IgD-negative memory B cell (primary cell): Measurements from ENCODE around the gene ANKRD9. TPM values are rescaled to one million over a fixed set of nuclear protein-coding genes. Genes with fewer than 3 reads are reported as not detected.

Experiments used
- H3K27ac Mint-ChIP-seq, 3 donors: one replicate each; pipeline ENCODE4 v1.8.0; 2020 to 2022; ENCODE audit warnings: mild to moderate bottlenecking in 3 of 3, mixed read lengths in 3 of 3, moderate library complexity in 1 of 3
- H3K27me3 Mint-ChIP-seq: one replicate; pipeline ENCODE4 v1.8.0; 2021; ENCODE audit warnings: mixed read lengths
- H3K36me3 Mint-ChIP-seq: one replicate; pipeline ENCODE4 v1.8.0; 2020; ENCODE audit warnings: mild to moderate bottlenecking, mixed read lengths
- H3K4me1 Mint-ChIP-seq, 3 donors: one replicate each; pipeline ENCODE4 v1.8.0; 2020 to 2022; ENCODE audit warnings: mixed read lengths in 3 of 3, mild to moderate bottlenecking in 1 of 3
- H3K4me3 Mint-ChIP-seq, 4 donors: one replicate each; pipeline ENCODE4 v1.8.0; 2020 to 2022; ENCODE audit warnings: mild to moderate bottlenecking in 4 of 4, mixed read lengths in 4 of 4, moderate library complexity in 3 of 4
- H3K9me3 Mint-ChIP-seq, 3 donors: one replicate each; pipeline ENCODE4 v1.8.0; 2020 to 2021; ENCODE audit warnings: mixed read lengths in 3 of 3, mild to moderate bottlenecking in 1 of 3
- polyA plus RNA-seq: library from polyadenylated mRNA; unstranded; fragments of 300-500 nt; fragmentation: Illumina TruSeq; gene quantifications from one replicate; pipeline ENCODE4 v1.2.3, GENCODE V29; 2021

The ANKRD9 gene
- polyA plus RNA-seq, 1 donor from 2014 or later: 0.93 TPM

GRCh38 chr14:102462391-102462790 lies 47.2 kb downstream of the ANKRD9 start:
- Mint-ChIP-seq H3K36me3 (peaks cover 5% of the 10 kb centered on the region), H3K4me3 (no peak overlapping the region), H3K27me3 (no peaks in the 10 kb centered on the region), H3K9me3 (no peaks in the 10 kb centered on the region), H3K27ac (no peak overlapping the region), H3K4me1 (peaks cover 0 to 3% (median 0%) of the 10 kb centered on the region in 3 donors)

GRCh38 chr14:102461490-102462338 lies 47.9 kb downstream of the ANKRD9 start:
- Mint-ChIP-seq H3K27me3 (no peaks in the 10 kb centered on the region), H3K4me3 (no peak overlapping the region), H3K36me3 (peaks cover 5% of the 10 kb centered on the region), H3K4me1 (peaks cover 0 to 3% (median 0%) of the 10 kb centered on the region in 3 donors), H3K9me3 (no peaks in the 10 kb centered on the region), H3K27ac (peak overlapping the region in 1 of 3 donors; percentile 76)

GRCh38 chr14:102457509-102457908 lies 52.1 kb downstream of the ANKRD9 start:
- Mint-ChIP-seq H3K27ac (no peak overlapping the region), H3K4me1 (no peaks in the 10 kb centered on the region), H3K9me3 (no peaks in the 10 kb centered on the region), H3K4me3 (no peak overlapping the region), H3K36me3 (peaks cover 3% of the 10 kb centered on the region), H3K27me3 (no peaks in the 10 kb centered on the region)

GRCh38 chr14:102454711-102455110 lies 54.9 kb downstream of the ANKRD9 start:
- no peaks in the 10 kb centered on the region for H3K27me3 Mint-ChIP-seq
- H3K4me3 Mint-ChIP-seq: no peak overlapping the region
- no peak overlapping the region for H3K27ac Mint-ChIP-seq
- no peaks in the 10 kb centered on the region for H3K9me3 Mint-ChIP-seq
- H3K36me3 Mint-ChIP-seq: peaks cover 3% of the 10 kb centered on the region
- no peaks in the 10 kb centered on the region for H3K4me1 Mint-ChIP-seq

- peaks cover 4% of the 10 kb centered on the region for H3K36me3 Mint-ChIP-seq
- no peaks in the 10 kb centered on the region for H3K27me3 Mint-ChIP-seq
- no peak overlapping the region for H3K27ac Mint-ChIP-seq
- no peaks in the 10 kb centered on the region for H3K9me3 Mint-ChIP-seq
- H3K4me3 Mint-ChIP-seq: no peak overlapping the region
- H3K4me1 Mint-ChIP-seq: no peaks in the 10 kb centered on the region
These were observed 57.3 kb downstream of the ANKRD9 start for GRCh38 chr14:102452302-102452701.

Other genes starting within 250 kb of the ANKRD9 start
- 0.43 TPM for gene MOK, start 204.6 kb downstream of the ANKRD9 start, polyA plus RNA-seq
- 5.3 TPM for gene ZNF839, start 190.0 kb downstream of the ANKRD9 start, polyA plus RNA-seq
- gene CINP, start 146.9 kb downstream of the ANKRD9 start, polyA plus RNA-seq: 39.5 TPM
- 3.2 TPM for gene TECPR2, start 146.8 kb downstream of the ANKRD9 start, polyA plus RNA-seq
- 1.2 TPM for gene RCOR1, start 82.9 kb upstream of the ANKRD9 start, polyA plus RNA-seq